Upper lobe of left lung (tissue), 6 donors: ENCODE measurements around the gene VAMP3. TPM values are rescaled to one million over a fixed set of nuclear protein-coding genes. Genes with fewer than 3 reads are reported as not detected.

Source experiments
- ATAC-seq, 2 donors: fragments of 200-7000 bp; cut with Tn5 transposase; one replicate each; pipeline ENCODE4 v1.9.1; 2022; ENCODE audit warnings: mild to moderate bottlenecking in 2 of 2, moderate library complexity in 2 of 2; ENCODE audit not compliant: low FRiP score in 2 of 2
- DNase-seq, 2 donors: peaks; one replicate each; pipeline ENCODE4 v3.0.0-alpha.2; 2019 to 2020
- H3K27ac ChIP-seq, 4 donors: fragments of 200-600 bp; sonication (generic); one replicate each; pipeline ENCODE4 v1.5.1; 2016 to 2019
- H3K27me3 ChIP-seq, 4 donors: fragments of 200-600 bp; sonication (generic); one replicate each; pipeline ENCODE4 v1.5.1; 2017 to 2019
- H3K36me3 ChIP-seq, 4 donors: fragments of 200-600 bp; sonication (generic); one replicate each; pipeline ENCODE4 v1.5.1; 2016 to 2019
- H3K4me1 ChIP-seq, 4 donors: fragments of 200-600 bp; sonication (generic); one replicate each; pipeline ENCODE4 v1.5.1; 2018 to 2019
- H3K4me3 ChIP-seq, 4 donors: fragments of 200-600 bp; sonication (generic); one replicate each; pipeline ENCODE4 v1.5.1; 2017 to 2019; ENCODE audit warnings: mild to moderate bottlenecking in 2 of 4, moderate library complexity in 1 of 4
- H3K9me3 ChIP-seq, 4 donors: fragments of 200-600 bp; sonication (generic); one replicate each; pipeline ENCODE4 v1.5.1; 2018 to 2019
- EP300 ChIP-seq, 4 donors: sonication (generic); formaldehyde crosslinking; IDR thresholded peaks; one replicate each; pipeline ENCODE4 v1.5.1; 2017; ENCODE audit warnings: antibody characterized with exemption in 4 of 4, control low read depth in 2 of 4
- POLR2A ChIP-seq, 4 donors: fragments of 450-650 bp; IDR thresholded peaks; one replicate each; pipeline ENCODE4 v1.5.1; 2016 to 2017; ENCODE audit warnings: antibody characterized with exemption in 4 of 4, mild to moderate bottlenecking in 2 of 4
- POLR2AphosphoS5 ChIP-seq, 2 donors: sonication (generic); formaldehyde crosslinking; IDR thresholded peaks; one replicate each; pipeline ENCODE4 v1.5.1; 2017; ENCODE audit warnings: antibody characterized with exemption in 2 of 2
- WGBS, 2 donors: methylation state at CpG; one replicate each; pipeline ENCODE4 v1.1.5; 2017 to 2018; 5-methylcytosine and 5-hydroxymethylcytosine counted together
- total RNA-seq, 6 donors: library from RNA; depleted of rRNA in 4 of 6; stranded (reverse); fragments of >200 nt in 4 of 6; gene quantifications; one replicate each; pipeline versions ENCODE4 v1.1.0 to v1.2.1, GENCODE V29; 2016 to 2021
- TF ChIP-seq, protein P1 (sequence below), 6 experiments: fragments of 450-650 bp in 4 of 6; fragments of 200-600 bp in 2 of 6; sonication (generic) in 2 of 6; IDR thresholded peaks; one replicate each; pipeline ENCODE4 v1.5.1; 2016 to 2019; ENCODE audit warnings: antibody characterized with exemption in 6 of 6
- donor health status: DM: no; HTN: no; CAD: no; lungs with moderate emphysema.
- donor health status: DM: no; HTN: yes; CAD: no; lungs with severe emphysema.

Gene VAMP3, protein sequence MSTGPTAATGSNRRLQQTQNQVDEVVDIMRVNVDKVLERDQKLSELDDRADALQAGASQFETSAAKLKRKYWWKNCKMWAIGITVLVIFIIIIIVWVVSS
- 100 to 1,000 TPM in 3 of 6 donors, 10 to 100 TPM in 3; 41.9 to 134 (median 114) TPM for total RNA-seq

DNA sequence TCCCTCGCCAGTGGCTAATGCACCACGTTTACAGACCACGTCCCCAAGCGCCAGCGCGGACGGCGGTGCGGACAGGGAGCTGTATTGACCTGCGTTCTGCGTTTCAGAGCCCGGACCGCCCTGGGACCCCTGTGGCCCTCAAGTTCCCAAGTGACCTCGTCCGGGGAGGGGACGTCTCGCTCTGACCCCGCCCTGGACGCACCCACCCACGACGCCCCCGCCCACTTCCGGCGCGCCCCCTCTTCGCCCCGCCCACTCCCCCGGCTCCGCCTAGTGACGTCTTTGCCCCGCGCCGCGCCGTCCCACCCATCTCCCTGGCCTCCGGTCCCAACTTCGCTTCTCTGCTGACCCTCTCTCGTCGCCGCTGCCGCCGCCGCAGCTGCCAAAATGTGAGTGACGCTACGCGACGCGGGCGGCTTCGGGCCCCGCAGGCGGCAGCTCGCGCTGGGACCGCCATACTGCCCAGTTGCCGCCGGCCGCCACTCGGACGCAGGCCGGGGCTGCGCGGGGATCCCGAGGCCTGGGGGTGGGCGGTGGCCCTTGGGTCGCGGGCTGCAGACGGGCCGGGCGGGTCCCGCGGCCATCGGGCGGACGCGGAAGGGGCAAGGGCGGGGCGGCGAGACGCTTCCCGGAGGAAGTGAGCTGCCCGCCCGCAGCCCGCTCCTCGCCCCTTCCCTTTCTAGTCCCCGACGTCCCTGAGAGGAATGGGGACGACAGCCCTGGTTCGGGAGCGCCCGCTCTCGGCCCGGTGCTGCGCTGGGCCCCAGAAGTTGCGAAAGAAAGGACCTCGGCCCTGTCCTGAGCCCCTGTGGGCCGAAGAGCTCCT, at the start of gene VAMP3:
VAMP3 (plus strand) TSS at position 300 of the 826 bp plus-strand sequence; CDS start at position 388, 88 bp downstream.
- ATAC-seq (peak; percentile 97 to 99), DNase-seq (peak; percentile 88 to 99)
- peak within 1 kb of the TSS; percentile 88 to 99 (median 94) for H3K27ac ChIP-seq
- H3K36me3 ChIP-seq: peaks cover 0 to 9% (median 0%) of the 10 kb centered on the region in 4 donors
- H3K4me1 ChIP-seq: peaks cover 16 to 42% (median 24%) of the 10 kb centered on the region in 4 donors
- WGBS, 2 donors: 0% methylated on average over 5 to 21 of the region's 97 CpGs
- no peaks in the 10 kb centered on the region for H3K9me3 ChIP-seq
- peak within 1 kb of the TSS; percentile 56 to 91 (median 76) for H3K4me3 ChIP-seq
- peak in 3 of 4 donors; percentile 25 to 89 (median 87) for TF ChIP-seq POLR2A (IDR thresholded peaks at IDR 0.05)
- TF ChIP-seq EP300 (IDR thresholded peaks at IDR 0.05): peak in 1 of 4 donors; percentile 31
- TF ChIP-seq, protein P1, sequence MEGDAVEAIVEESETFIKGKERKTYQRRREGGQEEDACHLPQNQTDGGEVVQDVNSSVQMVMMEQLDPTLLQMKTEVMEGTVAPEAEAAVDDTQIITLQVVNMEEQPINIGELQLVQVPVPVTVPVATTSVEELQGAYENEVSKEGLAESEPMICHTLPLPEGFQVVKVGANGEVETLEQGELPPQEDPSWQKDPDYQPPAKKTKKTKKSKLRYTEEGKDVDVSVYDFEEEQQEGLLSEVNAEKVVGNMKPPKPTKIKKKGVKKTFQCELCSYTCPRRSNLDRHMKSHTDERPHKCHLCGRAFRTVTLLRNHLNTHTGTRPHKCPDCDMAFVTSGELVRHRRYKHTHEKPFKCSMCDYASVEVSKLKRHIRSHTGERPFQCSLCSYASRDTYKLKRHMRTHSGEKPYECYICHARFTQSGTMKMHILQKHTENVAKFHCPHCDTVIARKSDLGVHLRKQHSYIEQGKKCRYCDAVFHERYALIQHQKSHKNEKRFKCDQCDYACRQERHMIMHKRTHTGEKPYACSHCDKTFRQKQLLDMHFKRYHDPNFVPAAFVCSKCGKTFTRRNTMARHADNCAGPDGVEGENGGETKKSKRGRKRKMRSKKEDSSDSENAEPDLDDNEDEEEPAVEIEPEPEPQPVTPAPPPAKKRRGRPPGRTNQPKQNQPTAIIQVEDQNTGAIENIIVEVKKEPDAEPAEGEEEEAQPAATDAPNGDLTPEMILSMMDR (IDR thresholded peaks at IDR 0.05): peak in 1 of 6 experiments; percentile 7
- peak; percentile 80 to 91 for TF ChIP-seq POLR2AphosphoS5 (IDR thresholded peaks at IDR 0.05)
- no peaks in the 10 kb centered on the region for H3K27me3 ChIP-seq

- 62 to 64% methylated on average over 5 of the region's 5 CpGs for WGBS, 2 donors
- Histone ChIP-seq H3K4me1 (peaks cover 5 to 8% (median 7%) of the 10 kb centered on the region in 4 donors), H3K4me3 (no peak overlapping the region), H3K9me3 (no peaks in the 10 kb centered on the region), H3K27me3 (peaks cover 0 to 1% (median 0%) of the 10 kb centered on the region in 4 donors), H3K36me3 (no peaks in the 10 kb centered on the region), H3K27ac (no peak overlapping the region)
- DNase-seq (no peak), ATAC-seq (no peak)
- TF ChIP-seq POLR2AphosphoS5 (IDR thresholded peaks at IDR 0.05): no peak
Measured at GRCh38 chr1:7721940-7722669, 49.0 kb upstream of the VAMP3 start.

DNA sequence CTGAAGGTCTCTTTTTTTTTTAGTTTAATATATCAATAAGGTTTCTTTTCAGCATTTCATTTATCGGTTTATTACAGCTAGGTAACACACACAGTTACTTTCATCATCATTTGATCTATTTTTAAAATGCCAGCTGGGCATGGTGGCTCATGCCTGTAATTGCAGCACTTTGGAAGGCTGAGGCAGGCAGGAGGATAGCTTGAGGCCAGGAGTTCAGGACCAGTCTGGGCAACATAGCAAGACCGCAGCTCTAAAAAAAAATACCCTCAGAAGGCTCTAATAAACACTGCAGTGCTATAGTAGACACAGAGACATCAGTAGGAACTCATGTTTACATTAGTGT, 48.5 kb upstream of the VAMP3 start:
- Histone ChIP-seq H3K9me3 (no peaks in the 10 kb centered on the region), H3K4me1 (peaks cover 5 to 8% (median 7%) of the 10 kb centered on the region in 4 donors), H3K36me3 (no peaks in the 10 kb centered on the region), H3K27me3 (peaks cover 0 to 1% (median 0%) of the 10 kb centered on the region in 4 donors), H3K27ac (no peak overlapping the region), H3K4me3 (no peak overlapping the region)
- TF ChIP-seq EP300 (IDR thresholded peaks at IDR 0.05) (no peak), POLR2AphosphoS5 (IDR thresholded peaks at IDR 0.05) (no peak), POLR2A (IDR thresholded peaks at IDR 0.05) (no peak)
- TF ChIP-seq, protein P1 (IDR thresholded peaks at IDR 0.05): no peak
- no peak for DNase-seq
- 85 to 99% methylated on average over 2 of the region's 2 CpGs for WGBS, 2 donors
- no peak for ATAC-seq

GRCh38 chr1:7726623-7727022, 44.5 kb upstream of the VAMP3 start:
- 13 to 16% methylated on average over 7 of the region's 7 CpGs for WGBS, 2 donors
- TF ChIP-seq, protein P1 (IDR thresholded peaks at IDR 0.05): no peak
- TF ChIP-seq POLR2A (IDR thresholded peaks at IDR 0.05) (no peak), EP300 (IDR thresholded peaks at IDR 0.05) (no peak), POLR2AphosphoS5 (IDR thresholded peaks at IDR 0.05) (no peak)

More at GRCh38 chr1:7726623-7727022, 44.5 kb upstream of the VAMP3 start:
- Histone ChIP-seq H3K4me3 (no peak overlapping the region), H3K9me3 (no peaks in the 10 kb centered on the region), H3K36me3 (no peaks in the 10 kb centered on the region), H3K27ac (peak overlapping the region in 1 of 4 donors; percentile 26), H3K4me1 (peaks cover 5 to 8% (median 7%) of the 10 kb centered on the region in 4 donors), H3K27me3 (peaks cover 0 to 1% (median 0%) of the 10 kb centered on the region in 4 donors)
- no peak for DNase-seq
- no peak for ATAC-seq
